ENCODE results near the gene CDYL. TPM values are rescaled to one million over a fixed set of nuclear protein-coding genes. Genes with fewer than 3 reads are reported as not detected.

CDYL gene
- total and polyA plus RNA-seq, 4 donors = 3.3 to 25.4 (median 11.0) TPM

- H3K36me3 ChIP-seq (ENCODE audit: control insufficient read depth in 4 of 4, insufficient read depth in 3 of 4, low read depth in 1 of 4, low read length in 3 of 4) = no peaks in the 10 kb centered on the region
- H3K4me1 ChIP-seq (ENCODE audit: control insufficient read depth in 4 of 4, insufficient read depth in 4 of 4, low read length in 3 of 4) = no peaks in the 10 kb centered on the region
- H3K27ac ChIP-seq (ENCODE audit: low read depth in 1 of 2, low read length in 2 of 2) = no peak overlapping the region
- DNase-seq (ENCODE audit: low spot score) = no peak
- no peaks in the 10 kb centered on the region for H3K27me3 ChIP-seq (ENCODE audit: control insufficient read depth in 4 of 4, insufficient read depth in 4 of 4, low read length in 3 of 4)
- peaks cover 1 to 14% (median 9%) of the 10 kb centered on the region in 4 donors for H3K9me3 ChIP-seq (ENCODE audit: control insufficient read depth in 4 of 4, low read length in 3 of 4)
- TF ChIP-seq CTCF (IDR thresholded peaks at IDR 0.05; ENCODE audit: low read depth, low read length, missing input control) (no peak), SP1 (IDR thresholded peaks at IDR 0.05) (no peak), EGR1 (IDR thresholded peaks at IDR 0.05; ENCODE audit: low read depth in 2 of 2) (no peak), ATF3 (IDR thresholded peaks at IDR 0.05) (no peak), FOXA1 (IDR thresholded peaks at IDR 0.05) (no peak), TAF1 (conservative IDR thresholded peaks at IDR 0.05) (no peak), RAD21 (IDR thresholded peaks at IDR 0.05) (no peak), NR2F2 (IDR thresholded peaks at IDR 0.05) (no peak), REST (IDR thresholded peaks at IDR 0.05) (no peak), ZBTB33 (IDR thresholded peaks at IDR 0.05) (no peak), GABPA (IDR thresholded peaks at IDR 0.05 in 1 of 2, conservative IDR thresholded peaks at IDR 0.05 in 1 of 2) (no peak), HNF4G (IDR thresholded peaks at IDR 0.05) (no peak), YY1 (IDR thresholded peaks at IDR 0.05) (no peak), RXRA (IDR thresholded peaks at IDR 0.05) (no peak), MAX (IDR thresholded peaks at IDR 0.05) (no peak), JUND (IDR thresholded peaks at IDR 0.05) (no peak), HNF4A (conservative IDR thresholded peaks at IDR 0.05) (no peak), FOXA2 (IDR thresholded peaks at IDR 0.05) (no peak)
- WGBS = 78% methylated on average over 8 of the region's 8 CpGs
- H3K4me3 ChIP-seq (ENCODE audit: low read depth in 1 of 3, low read length in 3 of 3) = no peak overlapping the region
- no peak overlapping the region for H3K9ac ChIP-seq (ENCODE audit: low read depth in 1 of 2, low read length in 2 of 2)
These were observed 198.8 kb downstream of the CDYL start for GRCh38 chr6:4974962-4975361.

All from liver (tissue), 9 donors.